Dendritic cell treated with granulocyte-macrophage colony-stimulating factor and Interleukin-4, amounts not matched to agents 40 ng/mL and 50 ng/mL, for 4 days (primary cell): ENCODE data around the gene HDAC9.

Experiments used
- H3K27ac Mint-ChIP-seq: one replicate; pipeline ENCODE4 v1.8.0; 2022; ENCODE audit warnings: mild to moderate bottlenecking, mixed read lengths
- H3K27me3 Mint-ChIP-seq: one replicate; pipeline ENCODE4 v1.8.0; 2022; ENCODE audit warnings: mild to moderate bottlenecking, mixed read lengths
- H3K36me3 Mint-ChIP-seq: one replicate; pipeline ENCODE4 v1.8.0; 2022; ENCODE audit warnings: low read depth, mixed read lengths
- H3K4me1 Mint-ChIP-seq: one replicate; pipeline ENCODE4 v1.8.0; 2022; ENCODE audit warnings: low read depth, mixed read lengths
- H3K4me3 Mint-ChIP-seq: one replicate; pipeline ENCODE4 v1.8.0; 2022; ENCODE audit warnings: mild to moderate bottlenecking, moderate library complexity, mixed read lengths
- H3K9me3 Mint-ChIP-seq: one replicate; pipeline ENCODE4 v1.8.0; 2022; ENCODE audit warnings: mixed read lengths
- intact Hi-C: fragments of 100-400 bp; cut with micrococcal nuclease; formaldehyde crosslinking; loops from one replicate; pipeline ENCODE4 v1.15.0; 2022

Gene HDAC9

DNA sequence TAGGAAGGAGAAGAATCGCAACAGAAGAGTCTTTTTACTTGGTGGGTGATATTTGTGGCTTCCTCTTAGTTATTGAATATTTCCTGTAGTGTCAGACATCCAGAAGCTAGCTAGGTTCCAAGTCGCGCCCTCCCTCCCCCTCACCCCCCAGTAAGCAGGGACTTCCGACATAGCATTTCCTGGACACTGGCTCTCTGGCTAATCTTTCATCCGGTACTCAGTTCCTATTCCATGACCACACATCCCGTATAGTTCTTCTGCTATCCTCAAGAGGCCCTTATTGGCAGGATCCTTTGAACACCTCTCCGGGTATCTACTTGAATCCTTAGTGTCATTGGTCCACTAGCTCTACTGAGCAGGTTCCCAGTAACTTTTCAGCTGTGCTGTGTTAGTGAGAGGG lies 167.8 kb downstream of the HDAC9 start:
- no peaks in the 10 kb centered on the region for H3K36me3 Mint-ChIP-seq
- no peak overlapping the region for H3K4me3 Mint-ChIP-seq
- H3K9me3 Mint-ChIP-seq = no peaks in the 10 kb centered on the region
- no peaks in the 10 kb centered on the region for H3K27me3 Mint-ChIP-seq
- no peak overlapping the region for H3K27ac Mint-ChIP-seq
- H3K4me1 Mint-ChIP-seq = peaks cover 5% of the 10 kb centered on the region
- intact Hi-C loops = no loop called here

DNA sequence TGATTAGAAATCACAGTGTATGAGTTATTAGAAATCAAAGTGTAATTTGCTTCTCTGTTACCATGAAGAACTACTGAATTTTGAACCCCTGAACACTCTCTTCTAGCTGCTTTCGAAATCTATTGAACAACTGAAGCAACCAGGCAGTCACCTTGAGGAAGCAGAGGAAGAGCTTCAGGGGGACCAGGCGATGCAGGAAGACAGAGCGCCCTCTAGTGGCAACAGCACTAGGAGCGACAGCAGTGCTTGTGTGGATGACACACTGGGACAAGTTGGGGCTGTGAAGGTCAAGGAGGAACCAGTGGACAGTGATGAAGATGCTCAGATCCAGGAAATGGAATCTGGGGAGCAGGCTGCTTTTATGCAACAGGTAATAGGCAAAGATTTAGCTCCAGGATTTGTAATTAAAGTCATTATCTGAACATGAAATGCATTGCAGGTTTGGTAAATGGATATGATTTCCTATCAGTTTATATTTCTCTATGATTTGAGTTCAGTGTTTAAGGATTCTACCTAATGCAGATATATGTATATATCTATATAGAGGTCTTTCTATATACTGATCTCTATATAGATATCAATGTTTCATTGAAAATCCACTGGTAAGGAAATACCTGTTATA lies 170.7 kb downstream of the HDAC9 start:
- H3K27me3 Mint-ChIP-seq = no peaks in the 10 kb centered on the region
- no peaks in the 10 kb centered on the region for H3K36me3 Mint-ChIP-seq
- peaks cover 5% of the 10 kb centered on the region for H3K4me1 Mint-ChIP-seq
- H3K4me3 Mint-ChIP-seq = no peak overlapping the region
- intact Hi-C loops = loop anchor here (2.0 kb wide), 2 partner anchors 75 to 313 kb away; no protein-coding TSS in a partner anchor
- H3K9me3 Mint-ChIP-seq = no peaks in the 10 kb centered on the region
- H3K27ac Mint-ChIP-seq = no peak overlapping the region

DNA sequence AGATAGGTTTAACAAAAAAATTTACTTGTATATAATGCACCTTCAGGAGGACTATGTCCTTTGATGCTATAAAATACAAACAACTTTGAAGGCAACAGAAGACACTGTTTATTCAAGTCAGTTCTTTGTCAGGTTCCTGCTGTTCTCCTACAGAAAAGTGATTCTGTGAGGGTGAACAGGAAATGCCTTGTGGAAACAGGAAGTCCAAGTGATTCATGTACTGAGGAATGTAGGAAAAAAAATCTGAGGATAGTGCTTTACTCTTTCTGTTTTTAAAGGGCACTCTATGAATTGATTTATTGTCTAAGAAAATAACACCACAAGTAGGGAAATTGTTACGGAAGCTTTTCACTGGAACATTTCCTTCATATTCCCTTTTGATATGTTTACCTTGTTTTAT lies 171.9 kb downstream of the HDAC9 start:
- Mint-ChIP-seq H3K27ac (no peak overlapping the region), H3K27me3 (no peaks in the 10 kb centered on the region), H3K4me3 (no peak overlapping the region), H3K36me3 (no peaks in the 10 kb centered on the region), H3K4me1 (peaks cover 5% of the 10 kb centered on the region), H3K9me3 (no peaks in the 10 kb centered on the region)
- intact Hi-C loops = loop anchor here (2.0 kb wide), 2 partner anchors 77 to 315 kb away; no protein-coding TSS in a partner anchor

DNA sequence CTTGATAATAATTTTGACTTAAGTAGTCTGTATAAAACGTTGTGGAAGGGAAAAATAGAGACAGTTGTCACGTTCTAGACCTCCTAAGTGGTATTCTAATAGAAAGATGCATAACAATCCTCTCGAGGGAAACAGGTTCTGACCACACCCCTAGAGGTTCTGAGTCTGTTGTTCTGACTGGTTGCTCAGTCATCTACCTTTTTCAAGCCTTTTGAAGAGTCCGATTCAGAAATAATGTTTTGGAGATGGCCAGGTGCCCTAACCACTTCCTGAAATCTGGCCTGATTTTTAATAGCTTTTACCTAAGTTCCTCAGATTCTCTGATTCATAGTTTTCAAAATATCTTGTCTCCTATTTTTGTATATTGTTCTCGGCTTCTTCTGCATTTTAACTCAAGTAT lies 175.6 kb downstream of the HDAC9 start:
- Mint-ChIP-seq H3K4me1 (peaks cover under 1% of the 10 kb centered on the region), H3K27me3 (no peaks in the 10 kb centered on the region), H3K9me3 (no peaks in the 10 kb centered on the region), H3K36me3 (no peaks in the 10 kb centered on the region), H3K27ac (no peak overlapping the region), H3K4me3 (no peak overlapping the region)
- intact Hi-C loops = no loop called here

DNA sequence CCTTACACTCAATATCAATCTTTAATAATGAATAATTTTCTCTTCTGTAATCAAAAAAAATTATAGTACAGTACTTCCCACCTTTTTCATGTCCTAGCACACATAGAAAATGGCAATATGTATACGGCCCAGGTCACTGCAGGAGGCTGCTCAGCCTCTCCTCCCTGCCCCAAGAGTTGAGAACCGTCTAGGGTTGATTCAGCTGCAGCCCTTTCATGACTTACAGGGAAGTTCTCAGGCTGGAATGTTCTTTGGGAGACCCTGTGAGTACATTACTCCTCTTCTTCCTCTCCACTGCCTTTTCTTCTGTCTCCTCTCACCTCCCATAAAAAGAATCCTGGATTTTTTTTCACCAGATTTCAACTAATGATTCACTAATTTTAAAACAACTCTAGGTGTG lies 180.0 kb downstream of the HDAC9 start:
- no peaks in the 10 kb centered on the region for H3K27me3 Mint-ChIP-seq

DNA sequence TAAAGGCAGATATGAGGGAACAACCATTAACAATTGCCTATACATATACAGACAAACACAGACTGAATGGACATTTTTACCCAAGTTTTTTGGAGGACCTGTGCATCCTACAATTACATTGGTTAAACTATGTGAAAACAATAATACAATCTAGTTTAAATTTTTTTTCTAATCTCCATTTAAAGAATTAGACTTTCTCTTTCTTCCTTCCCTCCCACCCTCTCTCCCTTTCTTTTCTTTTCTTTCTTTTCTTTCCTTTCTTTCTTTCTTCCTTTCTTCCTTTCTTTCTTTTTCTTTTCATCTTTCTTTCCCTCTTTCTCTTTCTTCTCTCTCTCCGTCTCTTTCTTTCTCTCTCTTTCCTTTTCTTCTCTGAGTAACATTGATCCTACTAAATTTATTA lies 183.7 kb downstream of the HDAC9 start:
- H3K4me1 Mint-ChIP-seq = peaks cover 5% of the 10 kb centered on the region
- H3K27me3 Mint-ChIP-seq = no peaks in the 10 kb centered on the region
- no peak overlapping the region for H3K4me3 Mint-ChIP-seq
- no peak overlapping the region for H3K27ac Mint-ChIP-seq
- H3K36me3 Mint-ChIP-seq = no peaks in the 10 kb centered on the region
- H3K9me3 Mint-ChIP-seq = no peaks in the 10 kb centered on the region
- intact Hi-C loops = no loop called here

More for the DNA sequence above, 180.0 kb downstream of the HDAC9 start:
- intact Hi-C loops = no loop called here
- H3K4me1 Mint-ChIP-seq = peaks cover 1% of the 10 kb centered on the region
- H3K36me3 Mint-ChIP-seq = no peaks in the 10 kb centered on the region
- H3K4me3 Mint-ChIP-seq = no peak overlapping the region
- no peak overlapping the region for H3K27ac Mint-ChIP-seq
- no peaks in the 10 kb centered on the region for H3K9me3 Mint-ChIP-seq

DNA sequence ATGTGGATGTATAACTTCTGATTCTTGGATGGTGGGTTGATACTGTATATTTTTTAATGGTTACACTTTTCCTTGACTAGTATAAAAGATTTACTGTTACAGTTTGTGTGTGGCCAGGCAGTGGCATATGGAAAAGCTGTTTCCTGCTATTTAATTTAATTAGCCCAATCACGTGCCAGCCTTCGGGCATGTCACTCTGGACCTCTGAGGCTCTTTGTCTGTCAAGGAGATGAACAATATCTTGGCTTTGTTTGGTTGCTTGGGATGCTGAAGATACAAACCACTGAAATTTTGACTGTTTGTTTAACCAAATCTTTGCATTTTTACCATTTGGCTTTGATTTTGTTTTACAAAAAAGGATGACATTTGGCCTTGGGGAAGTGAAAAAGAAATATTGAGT lies 185.0 kb downstream of the HDAC9 start:
- H3K4me1 Mint-ChIP-seq = peaks cover 5% of the 10 kb centered on the region
- no peak overlapping the region for H3K4me3 Mint-ChIP-seq
- H3K27me3 Mint-ChIP-seq = no peaks in the 10 kb centered on the region
- no peak overlapping the region for H3K27ac Mint-ChIP-seq
- no peaks in the 10 kb centered on the region for H3K9me3 Mint-ChIP-seq
- no peaks in the 10 kb centered on the region for H3K36me3 Mint-ChIP-seq
- intact Hi-C loops = no loop called here

DNA sequence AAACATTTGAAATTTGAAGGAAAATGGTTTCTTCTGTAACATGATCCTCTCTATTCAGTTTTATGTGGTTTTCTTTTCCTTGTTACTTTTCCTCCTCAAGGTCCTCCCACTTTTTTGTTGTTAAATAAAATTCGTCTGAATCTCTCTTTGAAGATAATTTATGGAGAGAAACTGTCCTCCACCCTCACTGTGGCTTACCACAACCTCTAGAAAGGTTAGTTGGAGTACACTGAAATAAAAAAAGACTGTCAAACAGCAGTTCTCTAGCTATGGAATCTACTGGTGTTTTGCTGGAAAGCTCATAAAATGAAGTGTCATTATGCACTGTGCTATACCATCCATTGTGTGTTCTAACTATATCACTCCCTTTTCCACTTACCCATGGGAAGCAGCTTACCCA lies 189.4 kb downstream of the HDAC9 start:
- H3K27ac Mint-ChIP-seq = no peak overlapping the region
- no peaks in the 10 kb centered on the region for H3K27me3 Mint-ChIP-seq
- H3K9me3 Mint-ChIP-seq = no peaks in the 10 kb centered on the region
- H3K4me3 Mint-ChIP-seq = no peak overlapping the region
- peaks cover 5% of the 10 kb centered on the region for H3K4me1 Mint-ChIP-seq
- no peaks in the 10 kb centered on the region for H3K36me3 Mint-ChIP-seq
- intact Hi-C loops = no loop called here

DNA sequence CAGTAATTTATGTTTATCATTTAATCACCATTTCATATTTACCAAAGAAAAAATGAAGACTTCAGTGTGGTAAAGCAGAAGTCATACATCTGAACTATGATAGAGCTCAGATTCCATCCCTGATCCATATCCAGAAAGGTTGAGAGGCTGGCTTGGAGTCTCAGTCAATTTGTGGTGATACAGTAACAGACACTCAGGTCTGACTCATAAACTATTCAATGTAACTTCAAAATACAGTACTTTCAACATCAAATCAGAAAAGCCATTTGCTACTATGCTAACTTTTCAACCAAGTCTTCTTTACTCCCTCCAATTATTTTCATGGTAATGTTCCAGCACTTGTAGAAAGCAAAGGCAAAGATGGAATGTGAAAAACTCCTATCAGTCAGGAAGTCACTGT lies 190.4 kb downstream of the HDAC9 start:
- intact Hi-C loops = no loop called here
- Mint-ChIP-seq H3K27me3 (no peaks in the 10 kb centered on the region), H3K4me3 (no peak overlapping the region), H3K4me1 (peaks cover under 1% of the 10 kb centered on the region), H3K9me3 (no peaks in the 10 kb centered on the region), H3K27ac (no peak overlapping the region), H3K36me3 (no peaks in the 10 kb centered on the region)

DNA sequence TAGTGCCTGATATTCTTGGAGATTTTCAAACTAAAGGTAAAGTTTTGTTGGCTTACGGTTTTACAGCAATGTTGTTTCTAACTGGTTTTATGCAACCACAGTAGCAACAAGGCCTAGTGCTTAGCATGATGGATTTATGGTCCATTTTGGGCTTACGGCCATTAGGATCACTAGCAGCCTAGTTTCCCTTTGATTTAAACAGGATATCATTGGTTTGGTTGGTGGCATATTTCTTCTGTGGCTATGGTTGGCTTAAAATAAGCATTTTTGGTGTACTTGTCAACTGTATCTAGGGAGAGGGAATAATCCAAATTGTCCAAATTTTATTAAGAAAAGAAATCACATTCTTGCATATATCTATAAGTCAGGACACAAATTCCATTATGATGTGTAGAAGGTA lies 194.0 kb downstream of the HDAC9 start:
- Mint-ChIP-seq H3K27me3 (no peaks in the 10 kb centered on the region), H3K36me3 (no peaks in the 10 kb centered on the region), H3K4me3 (no peak overlapping the region), H3K4me1 (no peaks in the 10 kb centered on the region), H3K9me3 (no peaks in the 10 kb centered on the region), H3K27ac (no peak overlapping the region)
- intact Hi-C loops = no loop called here

DNA sequence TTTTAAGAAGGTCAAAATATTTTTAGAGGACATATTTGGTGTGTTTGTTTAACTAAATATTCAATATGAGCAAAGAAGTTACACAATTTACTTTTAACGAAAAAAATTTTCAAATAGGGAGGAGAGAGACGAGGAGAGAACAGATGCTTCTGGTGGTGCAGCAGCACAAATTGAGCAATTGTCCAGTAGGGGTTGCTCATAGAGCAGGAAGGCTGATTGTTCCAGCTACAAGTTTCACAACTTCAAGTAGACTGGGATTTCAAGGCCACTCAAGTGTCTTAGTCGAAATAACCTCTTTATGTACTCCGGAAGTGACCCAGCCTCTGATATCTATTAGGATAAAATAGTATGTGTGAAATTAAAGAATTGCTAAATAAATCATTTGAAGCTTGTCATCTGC lies 197.9 kb downstream of the HDAC9 start:
- no peak overlapping the region for H3K27ac Mint-ChIP-seq
- no peaks in the 10 kb centered on the region for H3K4me1 Mint-ChIP-seq
- H3K27me3 Mint-ChIP-seq = no peaks in the 10 kb centered on the region
- H3K36me3 Mint-ChIP-seq = no peaks in the 10 kb centered on the region
- intact Hi-C loops = loop anchor here (10.0 kb wide), 1 partner anchor 751 kb away; no protein-coding TSS in a partner anchor
- H3K4me3 Mint-ChIP-seq = no peak overlapping the region
- no peaks in the 10 kb centered on the region for H3K9me3 Mint-ChIP-seq

DNA sequence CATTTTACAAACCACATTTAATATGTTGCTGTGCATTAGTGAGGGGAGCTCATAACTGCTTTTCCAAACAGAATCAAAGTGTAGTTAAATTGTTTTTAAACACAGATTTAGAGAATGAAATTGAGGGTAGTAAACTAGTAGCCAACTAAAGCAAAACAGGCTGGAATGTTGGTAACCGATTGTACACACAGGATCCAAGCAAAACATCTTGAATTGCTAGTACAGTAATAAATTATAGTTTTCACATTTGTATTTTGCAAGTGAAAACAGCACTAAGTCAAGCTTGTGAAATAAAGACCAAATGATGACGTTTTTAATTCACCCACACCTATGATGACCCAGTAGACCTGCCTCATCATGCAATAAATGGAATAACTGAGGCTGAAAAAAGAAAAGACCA lies 198.3 kb downstream of the HDAC9 start:
- H3K27me3 Mint-ChIP-seq = no peaks in the 10 kb centered on the region
- H3K4me3 Mint-ChIP-seq = no peak overlapping the region

DNA sequence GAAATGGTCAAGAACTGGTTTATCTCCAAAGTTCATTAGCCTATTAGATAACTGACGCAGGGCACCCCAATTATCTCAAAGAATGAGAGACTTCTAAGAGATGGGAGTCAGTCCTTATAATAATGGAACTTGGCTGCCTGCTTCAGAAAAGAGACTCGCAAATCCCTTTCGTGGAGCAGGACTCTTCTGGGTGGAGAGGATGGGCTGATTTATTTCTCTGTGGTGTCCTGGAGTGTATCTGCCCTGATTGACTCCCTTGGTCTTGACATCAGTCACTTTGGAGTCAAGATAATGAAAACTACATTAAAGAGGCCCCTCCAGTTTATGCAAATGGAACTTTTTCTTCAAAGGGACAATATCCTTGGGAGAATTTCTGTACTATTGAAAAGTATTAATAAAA lies 198.9 kb downstream of the HDAC9 start:
- intact Hi-C loops = loop anchor here (10.0 kb wide), 1 partner anchor 750 kb away; no protein-coding TSS in a partner anchor

More for the DNA sequence above, 198.3 kb downstream of the HDAC9 start:
- H3K4me1 Mint-ChIP-seq = no peaks in the 10 kb centered on the region
- H3K36me3 Mint-ChIP-seq = no peaks in the 10 kb centered on the region
- no peak overlapping the region for H3K27ac Mint-ChIP-seq
- intact Hi-C loops = loop anchor here (10.0 kb wide), 1 partner anchor 751 kb away; no protein-coding TSS in a partner anchor
- H3K9me3 Mint-ChIP-seq = no peaks in the 10 kb centered on the region

DNA sequence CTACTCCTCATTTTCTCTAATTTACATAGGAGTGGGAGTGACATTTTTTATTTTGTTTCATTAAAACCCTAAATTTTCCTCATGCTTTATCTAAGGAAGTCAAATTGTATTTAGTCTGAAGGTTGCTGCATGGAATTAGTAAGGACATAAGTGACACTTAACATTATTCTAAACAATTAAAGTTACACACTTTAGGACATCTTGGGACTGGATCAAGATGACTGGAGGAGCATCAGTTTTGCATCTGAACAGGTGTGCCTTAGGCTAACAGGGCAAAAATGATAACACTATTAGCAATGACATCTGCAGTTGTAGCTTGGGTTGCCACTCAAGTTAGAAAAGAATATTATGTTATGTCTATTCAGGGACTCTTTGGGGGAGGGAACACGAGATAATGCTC lies 199.4 kb downstream of the HDAC9 start:
- Mint-ChIP-seq H3K27me3 (no peaks in the 10 kb centered on the region), H3K36me3 (no peaks in the 10 kb centered on the region), H3K4me3 (no peak overlapping the region), H3K9me3 (no peaks in the 10 kb centered on the region), H3K27ac (no peak overlapping the region), H3K4me1 (no peaks in the 10 kb centered on the region)
- intact Hi-C loops = loop anchor here (10.0 kb wide), 1 partner anchor 750 kb away; no protein-coding TSS in a partner anchor

More for the DNA sequence above, 198.9 kb downstream of the HDAC9 start:
- Mint-ChIP-seq H3K27me3 (no peaks in the 10 kb centered on the region), H3K9me3 (no peaks in the 10 kb centered on the region), H3K27ac (no peak overlapping the region), H3K36me3 (no peaks in the 10 kb centered on the region), H3K4me1 (no peaks in the 10 kb centered on the region), H3K4me3 (no peak overlapping the region)

DNA sequence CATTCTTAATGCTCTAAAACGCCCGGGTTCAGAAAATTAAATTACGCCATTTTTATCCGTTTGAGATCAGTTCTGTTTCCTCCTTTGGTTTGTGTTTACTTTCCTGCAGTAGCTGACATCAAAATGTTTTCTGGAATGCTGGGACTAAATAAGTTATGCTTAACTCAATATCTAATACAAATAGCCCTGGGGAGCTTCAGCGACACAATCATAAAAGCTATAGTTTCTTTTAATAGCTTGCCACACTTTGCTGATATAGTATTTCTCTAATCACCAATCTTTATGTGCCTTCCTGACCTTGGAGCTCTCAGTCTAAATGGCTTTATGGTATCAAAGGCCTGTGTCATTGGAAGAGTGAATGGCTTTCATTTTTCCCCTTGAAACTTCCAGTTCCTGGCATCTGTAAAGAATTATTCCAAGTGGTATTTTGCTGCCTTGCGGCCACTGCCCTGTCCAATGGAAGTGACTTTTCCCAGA lies 202.7 kb downstream of the HDAC9 start:
- H3K36me3 Mint-ChIP-seq = no peaks in the 10 kb centered on the region
- no peak overlapping the region for H3K4me3 Mint-ChIP-seq
- intact Hi-C loops = loop anchor here (10.0 kb wide), 1 partner anchor 747 kb away; no protein-coding TSS in a partner anchor
- no peak overlapping the region for H3K27ac Mint-ChIP-seq
- no peaks in the 10 kb centered on the region for H3K4me1 Mint-ChIP-seq
- H3K27me3 Mint-ChIP-seq = no peaks in the 10 kb centered on the region
- no peaks in the 10 kb centered on the region for H3K9me3 Mint-ChIP-seq
